Type B pancreatic cell (in vitro differentiated cells): Measurements from ENCODE around the gene IARS2. TPM values are rescaled to one million over a fixed set of nuclear protein-coding genes. Genes with fewer than 3 reads are reported as not detected.
"Not testable (repeated sequence)": the region's sequence is repeated elsewhere in the genome, so short reads cannot be mapped to it uniquely, and the experiment has no call there.

Source experiments
- DNase-seq: peaks from one replicate; pipeline ENCODE4 v3.0.0; 2021; ENCODE audit warnings: mixed read lengths; ENCODE audit not compliant: unreplicated experiment; ENCODE audit errors: extremely low spot score
- H3K27ac Mint-ChIP-seq: 2 replicates; pipeline ENCODE4 v1.8.0; 2021; ENCODE audit warnings: mild to moderate bottlenecking, mixed read lengths
- H3K27me3 Mint-ChIP-seq: 2 replicates; pipeline ENCODE4 v1.8.0; 2021; ENCODE audit warnings: mixed read lengths
- H3K36me3 Mint-ChIP-seq: 2 replicates; pipeline ENCODE4 v1.8.0; 2021; ENCODE audit warnings: mixed read lengths
- H3K4me1 Mint-ChIP-seq: one replicate; pipeline ENCODE4 v1.8.0; 2021; ENCODE audit warnings: mixed read lengths; ENCODE audit not compliant: unreplicated experiment
- H3K4me3 Mint-ChIP-seq: 2 replicates; pipeline ENCODE4 v1.8.0; 2021; ENCODE audit warnings: mild to moderate bottlenecking, mixed read lengths
- H3K9me3 Mint-ChIP-seq: 2 replicates; pipeline ENCODE4 v1.8.0; 2021; ENCODE audit warnings: mixed read lengths
- CTCF ChIP-seq: fragments of 200-600 bp; sonication (generic); conservative IDR thresholded peaks from 2 replicates; pipeline ENCODE4 v1.5.0; 2021; ENCODE audit warnings: antibody characterized with exemption, mild to moderate bottlenecking
- total RNA-seq: library from RNA; stranded (reverse); gene quantifications from 2 replicates; pipeline ENCODE4 v1.2.1, GENCODE V29; 2021; ENCODE audit warnings: low replicate concordance

IARS2 gene
- total RNA-seq, 1 donor from 2014 or later, result 66.3 TPM

GRCh38 chr1:220077887-220078286 is 16.0 kb upstream of the IARS2 start:
- Mint-ChIP-seq H3K4me1 (no peaks in the 10 kb centered on the region), H3K27me3 (no peaks in the 10 kb centered on the region), H3K9me3 (no peaks in the 10 kb centered on the region), H3K4me3 (no peak overlapping the region), H3K36me3 (peaks cover 25% of the 10 kb centered on the region), H3K27ac (no peak overlapping the region)
- DNase-seq, result no peak
- TF ChIP-seq CTCF, result no peak

GRCh38 chr1:220084460-220084859 is 9.5 kb upstream of the IARS2 start:
- no peak overlapping the region for H3K4me3 Mint-ChIP-seq
- no peaks in the 10 kb centered on the region for H3K27me3 Mint-ChIP-seq
- peaks cover 1% of the 10 kb centered on the region for H3K4me1 Mint-ChIP-seq
- H3K27ac Mint-ChIP-seq, result no peak overlapping the region
- H3K9me3 Mint-ChIP-seq, result no peaks in the 10 kb centered on the region
- no peak for DNase-seq
- peaks cover 20% of the 10 kb centered on the region for H3K36me3 Mint-ChIP-seq
- no peak for TF ChIP-seq CTCF

GRCh38 chr1:220086261-220086686 is 7.7 kb upstream of the IARS2 start:
- H3K27me3 Mint-ChIP-seq, H3K9me3 Mint-ChIP-seq, H3K4me1 Mint-ChIP-seq, H3K27ac Mint-ChIP-seq, H3K4me3 Mint-ChIP-seq, DNase-seq: not testable (repeated sequence)
- peak; percentile 49 for TF ChIP-seq CTCF
- H3K36me3 Mint-ChIP-seq, result peaks cover 10% of the 10 kb centered on the region

GRCh38 chr1:220089650-220090556 is 4.0 kb upstream of the IARS2 start, which contains the start of gene BPNT1:
Gene BPNT1 (minus strand): TSS chr1:220089788. CDS start chr1:220079846, 9,942 bp downstream.
- H3K4me3 Mint-ChIP-seq, result peak within 1 kb of the TSS; percentile 96
- peaks cover 3% of the 10 kb centered on the region for H3K36me3 Mint-ChIP-seq
- peak; percentile 91 for DNase-seq

GRCh38 chr1:220092694-220093093 is 1.2 kb upstream of the IARS2 start:
- no peak for TF ChIP-seq CTCF
- Mint-ChIP-seq H3K27me3 (no peaks in the 10 kb centered on the region), H3K36me3 (peaks cover 8% of the 10 kb centered on the region), H3K4me1 (peaks cover 13% of the 10 kb centered on the region), H3K4me3 (peak overlapping the region; percentile 31), H3K27ac (no peak overlapping the region), H3K9me3 (no peaks in the 10 kb centered on the region)
- no peak for DNase-seq

More at GRCh38 chr1:220089650-220090556, 4.0 kb upstream of the IARS2 start, which contains the start of gene BPNT1:
- Mint-ChIP-seq H3K27ac (peak within 1 kb of the TSS; percentile 85), H3K9me3 (no peaks in the 10 kb centered on the region), H3K27me3 (no peaks in the 10 kb centered on the region), H3K4me1 (peaks cover 6% of the 10 kb centered on the region)
- peak; percentile 37 for TF ChIP-seq CTCF
